HEK293 (cell line): ENCODE measurements around the gene MDGA2.

Experiments
- CTCF ChIA-PET: fragments of 350-600 bp; formaldehyde crosslinking; extraction: SDS; loops from one replicate; lab custom pipeline; 2021; ENCODE audit warnings: antibody characterized with exemption; lab: Yijun Ruan, JAX
- POLR2A ChIA-PET: fragments of 300-600 bp; formaldehyde crosslinking; extraction: SDS; loops from one replicate; lab custom pipeline; 2020; ENCODE audit warnings: antibody characterized with exemption, inconsistent platforms; lab: Yijun Ruan, JAX
- H3K27ac ChIP-seq: fragments of 200-500 bp; sonication (Bioruptor generic); 2 replicates; pipeline ENCODE4 v1.5.1; 2014; ENCODE audit warnings: low read depth, low read length, control low read depth, inconsistent platforms; ENCODE audit errors: extremely low read depth
- H3K36me3 ChIP-seq, 2 experiments: fragments of 200-500 bp in 1 of 2; sonication (Bioruptor generic) in 1 of 2; 1 replicate in 1 of 2; 2 replicates in 1 of 2; pipeline ENCODE4 v1.5.1; 2014 to 2017; ENCODE audit warnings: inconsistent platforms in 2 of 2, low read length in 2 of 2; ENCODE audit not compliant: control insufficient read depth in 2 of 2, insufficient read depth in 1 of 2
- H3K4me1 ChIP-seq: fragments of 200-500 bp; sonication (Bioruptor generic); 2 replicates; pipeline ENCODE4 v1.5.1; 2014; ENCODE audit warnings: mild to moderate bottlenecking, low read length, inconsistent platforms; ENCODE audit not compliant: control insufficient read depth, insufficient read depth
- H3K4me3 ChIP-seq: 2 replicates; pipeline ENCODE4 v1.5.1; 2011; ENCODE audit warnings: low read depth, mild to moderate bottlenecking, control low read depth, low read length, moderate library complexity
- H3K9me3 ChIP-seq: fragments of 200-500 bp; sonication (Bioruptor generic); 2 replicates; pipeline ENCODE4 v1.5.1; 2014; ENCODE audit warnings: low read depth, low read length, inconsistent platforms; ENCODE audit not compliant: control insufficient read depth, insufficient read depth
- ATF2 ChIP-seq: fragments of 450-650 bp; formaldehyde crosslinking; IDR thresholded peaks from 2 replicates; pipeline ENCODE4 v1.5.1; 2016; ENCODE audit warnings: missing biosample characterization, missing genetic modification characterization, low read depth
- BCL11B ChIP-seq: fragments of 450-650 bp; formaldehyde crosslinking; IDR thresholded peaks from 2 replicates; pipeline ENCODE4 v1.5.1; 2016; ENCODE audit warnings: low read depth, missing biosample characterization, missing genetic modification characterization
- GLI2 ChIP-seq: fragments of 450-650 bp; formaldehyde crosslinking; IDR thresholded peaks from 2 replicates; pipeline ENCODE4; 2017; ENCODE audit warnings: missing biosample characterization, missing genetic modification characterization, low read depth, borderline replicate concordance
- HOXA7 ChIP-seq: sonication (generic); formaldehyde crosslinking; IDR thresholded peaks from 2 replicates; pipeline ENCODE4 v1.8.1; 2022; ENCODE audit warnings: missing genetic modification reagents, borderline replicate concordance
- SP2 ChIP-seq: fragments of 450-650 bp; formaldehyde crosslinking; IDR thresholded peaks from 2 replicates; pipeline ENCODE4 v1.5.1; 2016; ENCODE audit warnings: missing biosample characterization, missing genetic modification characterization
- TRIM28 ChIP-seq: IDR thresholded peaks from 2 replicates; pipeline ENCODE4 v1.6.1; 2011; ENCODE audit warnings: low read length, control low read depth, borderline replicate concordance
- ZBTB49 ChIP-seq: fragments of 450-650 bp; formaldehyde crosslinking; IDR thresholded peaks from 2 replicates; pipeline ENCODE4 v1.5.1; 2016; ENCODE audit warnings: missing biosample characterization, missing genetic modification characterization, low read depth
- ZFP3 ChIP-seq: fragments of 450-650 bp; formaldehyde crosslinking; IDR thresholded peaks from 2 replicates; pipeline ENCODE4 v1.5.1; 2016; ENCODE audit warnings: low read depth, missing biosample characterization, missing genetic modification characterization
- ZNF10 ChIP-seq: fragments of 450-650 bp; formaldehyde crosslinking; IDR thresholded peaks from 2 replicates; pipeline ENCODE4 v1.5.1; 2017; ENCODE audit warnings: missing biosample characterization, missing genetic modification characterization
- ZNF121 ChIP-seq: fragments of 450-650 bp; formaldehyde crosslinking; IDR thresholded peaks from 2 replicates; pipeline ENCODE4 v1.5.1; 2016; ENCODE audit warnings: missing biosample characterization, missing genetic modification characterization
- ZNF214 ChIP-seq: fragments of 450-650 bp; formaldehyde crosslinking; IDR thresholded peaks from 2 replicates; pipeline ENCODE4 v1.5.1; 2017; ENCODE audit warnings: missing biosample characterization, mild to moderate bottlenecking, missing genetic modification characterization, borderline replicate concordance
- ZNF23 ChIP-seq: fragments of 450-650 bp; formaldehyde crosslinking; IDR thresholded peaks from 2 replicates; pipeline ENCODE4 v1.5.1; 2016; ENCODE audit warnings: missing biosample characterization, missing genetic modification characterization, borderline replicate concordance
- ZNF302 ChIP-seq: fragments of 450-650 bp; formaldehyde crosslinking; IDR thresholded peaks from 2 replicates; pipeline ENCODE4 v1.5.1; 2016; ENCODE audit warnings: missing biosample characterization, missing genetic modification characterization, low read depth
- ZNF311 ChIP-seq: fragments of 450-650 bp; formaldehyde crosslinking; IDR thresholded peaks from 2 replicates; pipeline ENCODE4 v1.5.1; 2017; ENCODE audit warnings: missing biosample characterization, missing genetic modification characterization, borderline replicate concordance
- ZNF341 ChIP-seq: fragments of 450-650 bp; formaldehyde crosslinking; IDR thresholded peaks from 2 replicates; pipeline ENCODE4; 2016; ENCODE audit warnings: low read depth, missing biosample characterization, missing genetic modification characterization
- ZNF621 ChIP-seq: fragments of 450-650 bp; formaldehyde crosslinking; IDR thresholded peaks from 2 replicates; pipeline ENCODE4 v1.5.1; 2017; ENCODE audit warnings: missing biosample characterization, missing genetic modification characterization
- ZNF626 ChIP-seq: fragments of 450-650 bp; sonication (Bioruptor Pico); formaldehyde crosslinking; IDR thresholded peaks from 2 replicates; pipeline ENCODE4 v1.5.1; 2018; ENCODE audit warnings: missing biosample characterization, missing genetic modification characterization, inconsistent platforms
- ZNF639 ChIP-seq: fragments of 450-650 bp; formaldehyde crosslinking; IDR thresholded peaks from 2 replicates; pipeline ENCODE4 v1.5.1; 2016; ENCODE audit warnings: missing biosample characterization, missing genetic modification characterization
- ZNF645 ChIP-seq: fragments of 450-650 bp; formaldehyde crosslinking; IDR thresholded peaks from 2 replicates; pipeline ENCODE4; 2016; ENCODE audit warnings: missing biosample characterization, missing genetic modification characterization
- ZNF701 ChIP-seq: fragments of 450-650 bp; formaldehyde crosslinking; IDR thresholded peaks from 2 replicates; pipeline ENCODE4 v1.5.1; 2016; ENCODE audit warnings: missing biosample characterization, missing genetic modification characterization
- TF ChIP-seq, protein P1 (sequence below): fragments of 450-650 bp; formaldehyde crosslinking; IDR thresholded peaks from 2 replicates; pipeline ENCODE4 v1.5.1; 2016; ENCODE audit warnings: missing biosample characterization, missing genetic modification characterization

The MDGA2 gene

GRCh38 chr14:47722929-47723693 lies 47.7 kb upstream of the MDGA2 start (continued):
- TF ChIP-seq ZBTB49 (tag by site-specific recombination), result no peak
- no peak for TF ChIP-seq ZNF121 (tag by site-specific recombination)
- TF ChIP-seq ATF2 (tag by site-specific recombination), result no peak

DNA sequence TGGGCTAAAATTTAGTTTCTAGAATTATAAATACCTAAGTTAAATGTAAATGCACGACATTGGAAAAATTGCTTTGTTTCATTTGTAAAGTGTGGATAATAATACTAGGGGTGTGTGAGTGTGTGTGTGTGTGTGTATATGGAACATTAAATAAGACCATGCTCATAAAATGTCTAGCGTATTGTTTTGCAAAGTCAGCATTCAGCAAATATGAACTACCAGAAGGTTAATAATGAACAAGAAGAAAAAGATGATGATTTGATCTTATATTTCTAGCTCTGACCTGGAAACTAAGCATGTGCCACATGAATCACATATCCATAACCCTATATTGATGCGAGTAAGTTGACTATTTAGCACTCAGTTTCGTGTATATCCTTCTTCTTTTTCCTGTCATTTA lies 44.9 kb upstream of the MDGA2 start:
- H3K27ac ChIP-seq, result no peak overlapping the region
- no peak overlapping the region for H3K4me3 ChIP-seq
- no peaks in the 10 kb centered on the region for H3K4me1 ChIP-seq
- H3K36me3 ChIP-seq, result no peaks in the 10 kb centered on the region
- TF ChIP-seq ZNF639 (tag by site-specific recombination), result no peak
- TF ChIP-seq ZNF341 (tag by site-specific recombination), result no peak
- TF ChIP-seq, protein P1, sequence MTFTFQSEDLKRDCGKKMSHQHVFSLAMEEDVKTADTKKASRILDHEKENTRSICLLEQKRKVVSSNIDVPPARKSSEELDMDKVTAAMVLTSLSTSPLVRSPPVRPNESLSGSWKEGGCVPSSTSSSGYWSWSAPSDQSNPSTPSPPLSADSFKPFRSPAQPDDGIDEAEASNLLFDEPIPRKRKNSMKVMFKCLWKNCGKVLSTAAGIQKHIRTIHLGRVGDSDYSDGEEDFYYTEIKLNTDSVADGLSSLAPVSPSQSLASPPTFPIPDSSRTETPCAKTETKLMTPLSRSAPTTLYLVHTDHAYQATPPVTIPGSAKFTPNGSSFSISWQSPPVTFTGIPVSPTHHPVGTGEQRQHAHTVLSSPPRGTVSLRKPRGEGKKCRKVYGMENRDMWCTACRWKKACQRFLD (tag by site-specific recombination), result no peak
- no peak for TF ChIP-seq BCL11B (tag by site-specific recombination)
- no peak for TF ChIP-seq ZNF626 (tag by site-specific recombination)
- no peak for TF ChIP-seq ZNF621 (tag by site-specific recombination)
- no peak for TF ChIP-seq TRIM28
- TF ChIP-seq HOXA7 (CRISPR knock-in tag), result no peak
- no peak for TF ChIP-seq ZNF701 (tag by site-specific recombination)
- TF ChIP-seq ZNF645, result no peak
- TF ChIP-seq ZNF10 (tag by site-specific recombination), result no peak
- no peak for TF ChIP-seq GLI2 (tag by site-specific recombination)
- no peak for TF ChIP-seq ZNF23
- no peak for TF ChIP-seq ZFP3 (tag by site-specific recombination)
- TF ChIP-seq SP2 (tag by site-specific recombination), result no peak
- TF ChIP-seq ZNF311 (tag by site-specific recombination), result no peak
- no peak for TF ChIP-seq ZNF302 (tag by site-specific recombination)
- no peak for TF ChIP-seq ZNF214 (tag by site-specific recombination)
- no peaks in the 10 kb centered on the region for H3K9me3 ChIP-seq
- ChIA-PET POLR2A (no interaction called here), CTCF (no interaction called here)
